ENCODE results near the gene EN2.

Gene EN2

GRCh38 chr7:155464183-155464582 lies 6.3 kb downstream of the EN2 start:
- Histone ChIP-seq H2AFZ (ENCODE audit: low read depth) (no peak overlapping the region), H3K79me2 (ENCODE audit: insufficient read depth, low read depth) (no peaks in the 10 kb centered on the region), H4K20me1 (ENCODE audit: insufficient read depth) (no peaks in the 10 kb centered on the region), H3K27ac (no peak overlapping the region), H3K9ac (no peak overlapping the region), H3K36me3 (ENCODE audit: insufficient read depth) (no peaks in the 10 kb centered on the region), H3K4me1 (ENCODE audit: low read depth, poor library complexity, severe bottlenecking) (no peaks in the 10 kb centered on the region), H3K4me2 (no peak overlapping the region), H3K4me3 (IDR thresholded peaks at IDR 0.05; ENCODE audit: insufficient read depth, low read depth, low read length) (no peak overlapping the region), H3K27me3 (ENCODE audit: insufficient read depth, low read depth) (peaks cover 7% of the 10 kb centered on the region)
- TF ChIP-seq, protein P1, sequence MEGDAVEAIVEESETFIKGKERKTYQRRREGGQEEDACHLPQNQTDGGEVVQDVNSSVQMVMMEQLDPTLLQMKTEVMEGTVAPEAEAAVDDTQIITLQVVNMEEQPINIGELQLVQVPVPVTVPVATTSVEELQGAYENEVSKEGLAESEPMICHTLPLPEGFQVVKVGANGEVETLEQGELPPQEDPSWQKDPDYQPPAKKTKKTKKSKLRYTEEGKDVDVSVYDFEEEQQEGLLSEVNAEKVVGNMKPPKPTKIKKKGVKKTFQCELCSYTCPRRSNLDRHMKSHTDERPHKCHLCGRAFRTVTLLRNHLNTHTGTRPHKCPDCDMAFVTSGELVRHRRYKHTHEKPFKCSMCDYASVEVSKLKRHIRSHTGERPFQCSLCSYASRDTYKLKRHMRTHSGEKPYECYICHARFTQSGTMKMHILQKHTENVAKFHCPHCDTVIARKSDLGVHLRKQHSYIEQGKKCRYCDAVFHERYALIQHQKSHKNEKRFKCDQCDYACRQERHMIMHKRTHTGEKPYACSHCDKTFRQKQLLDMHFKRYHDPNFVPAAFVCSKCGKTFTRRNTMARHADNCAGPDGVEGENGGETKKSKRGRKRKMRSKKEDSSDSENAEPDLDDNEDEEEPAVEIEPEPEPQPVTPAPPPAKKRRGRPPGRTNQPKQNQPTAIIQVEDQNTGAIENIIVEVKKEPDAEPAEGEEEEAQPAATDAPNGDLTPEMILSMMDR (conservative IDR thresholded peaks at IDR 0.05; ENCODE audit: low read depth, low read length) = no peak

- peaks cover 9% of the 10 kb centered on the region for H3K27me3 ChIP-seq (ENCODE audit: insufficient read depth, low read depth)
- H3K4me1 ChIP-seq (ENCODE audit: low read depth, poor library complexity, severe bottlenecking) = no peaks in the 10 kb centered on the region
- no peaks in the 10 kb centered on the region for H3K79me2 ChIP-seq (ENCODE audit: insufficient read depth, low read depth)
- no peak overlapping the region for H3K4me2 ChIP-seq
- no peak overlapping the region for H2AFZ ChIP-seq (ENCODE audit: low read depth)
- H3K36me3 ChIP-seq (ENCODE audit: insufficient read depth) = no peaks in the 10 kb centered on the region
- no peak overlapping the region for H3K4me3 ChIP-seq (IDR thresholded peaks at IDR 0.05; ENCODE audit: insufficient read depth, low read depth, low read length)
- no peak overlapping the region for H3K27ac ChIP-seq
- H4K20me1 ChIP-seq (ENCODE audit: insufficient read depth) = no peaks in the 10 kb centered on the region
- H3K9ac ChIP-seq = no peak overlapping the region
- TF ChIP-seq, protein P1 (conservative IDR thresholded peaks at IDR 0.05; ENCODE audit: low read depth, low read length) = no peak
These were observed 7.2 kb downstream of the EN2 start for GRCh38 chr7:155464948-155465739.

GRCh38 chr7:155465761-155466141 lies 7.8 kb downstream of the EN2 start:
- H3K4me3 ChIP-seq (IDR thresholded peaks at IDR 0.05; ENCODE audit: insufficient read depth, low read depth, low read length) = no peak overlapping the region
- H3K9ac ChIP-seq = no peak overlapping the region
- H3K36me3 ChIP-seq (ENCODE audit: insufficient read depth) = no peaks in the 10 kb centered on the region
- H4K20me1 ChIP-seq (ENCODE audit: insufficient read depth) = no peaks in the 10 kb centered on the region
- H3K79me2 ChIP-seq (ENCODE audit: insufficient read depth, low read depth) = no peaks in the 10 kb centered on the region
- no peaks in the 10 kb centered on the region for H3K4me1 ChIP-seq (ENCODE audit: low read depth, poor library complexity, severe bottlenecking)
- peaks cover 9% of the 10 kb centered on the region for H3K27me3 ChIP-seq (ENCODE audit: insufficient read depth, low read depth)
- TF ChIP-seq, protein P1 (conservative IDR thresholded peaks at IDR 0.05; ENCODE audit: low read depth, low read length) = no peak
- H3K4me2 ChIP-seq = no peak overlapping the region
- H3K27ac ChIP-seq = no peak overlapping the region
- no peak overlapping the region for H2AFZ ChIP-seq (ENCODE audit: low read depth)

DNA sequence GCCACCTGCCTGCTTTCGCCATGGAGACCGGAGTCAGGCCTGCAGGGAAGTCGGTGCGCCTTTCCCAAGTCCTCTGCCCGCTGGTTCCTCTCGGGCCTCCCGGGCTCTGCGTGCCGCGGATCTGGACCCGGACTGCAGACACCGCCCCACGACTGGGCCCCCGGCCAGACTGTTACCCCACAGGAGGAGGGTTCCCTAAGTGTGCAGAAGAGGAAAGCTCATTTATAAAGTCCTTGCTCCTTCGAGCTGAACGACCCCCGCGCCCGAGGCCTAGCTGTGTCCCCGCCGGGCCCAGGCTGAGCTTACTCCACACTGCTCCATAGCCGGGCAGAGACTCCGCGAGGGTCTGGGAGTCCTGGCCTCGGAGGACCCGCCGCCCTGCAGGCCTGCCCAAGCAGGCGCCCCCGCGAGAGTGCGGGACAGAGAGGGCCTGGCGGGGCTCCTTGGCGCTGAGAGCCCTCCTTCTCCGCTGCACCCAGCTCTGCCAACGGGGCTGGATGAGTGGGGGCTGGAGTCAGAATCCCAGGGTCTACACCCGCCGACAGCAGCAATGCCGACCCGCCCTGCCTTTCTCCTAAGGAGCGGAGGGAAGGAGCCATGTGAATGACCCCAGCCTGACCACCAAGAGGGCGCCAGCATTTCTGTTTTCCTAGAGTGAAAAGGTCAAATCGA lies 8.3 kb downstream of the EN2 start:
- no peak overlapping the region for H3K4me2 ChIP-seq
- H2AFZ ChIP-seq (ENCODE audit: low read depth) = no peak overlapping the region
- H3K27me3 ChIP-seq (ENCODE audit: insufficient read depth, low read depth) = peaks cover 9% of the 10 kb centered on the region
- TF ChIP-seq, protein P1 (conservative IDR thresholded peaks at IDR 0.05; ENCODE audit: low read depth, low read length) = no peak
- H3K9ac ChIP-seq = no peak overlapping the region
- H3K36me3 ChIP-seq (ENCODE audit: insufficient read depth) = no peaks in the 10 kb centered on the region
- H3K4me1 ChIP-seq (ENCODE audit: low read depth, poor library complexity, severe bottlenecking) = no peaks in the 10 kb centered on the region
- no peak overlapping the region for H3K27ac ChIP-seq
- H3K79me2 ChIP-seq (ENCODE audit: insufficient read depth, low read depth) = no peaks in the 10 kb centered on the region
- H3K4me3 ChIP-seq (IDR thresholded peaks at IDR 0.05; ENCODE audit: insufficient read depth, low read depth, low read length) = no peak overlapping the region
- H4K20me1 ChIP-seq (ENCODE audit: insufficient read depth) = no peaks in the 10 kb centered on the region

All from KMS-11 (cell line).